NT2/D1 (cell line): ENCODE results near the gene CHFR.
A peak's percentile ranks its signal among the peaks of the same experiment; 100 is the strongest.
"Not testable (repeated sequence)": the region's sequence is repeated elsewhere in the genome, so short reads cannot be mapped to it uniquely, and the experiment has no call there.

Experiments used
- DNase-seq: peaks from one replicate; pipeline ENCODE4 v3.0.0-alpha.2; 2011; ENCODE audit warnings: low read depth, low spot score
- H3K27me3 ChIP-seq: 2 replicates; pipeline ENCODE4 v1.6.0; 2011; ENCODE audit warnings: mild to moderate bottlenecking; ENCODE audit not compliant: insufficient read length, insufficient read depth
- H3K36me3 ChIP-seq: 2 replicates; pipeline ENCODE4 v1.6.1; 2011; ENCODE audit warnings: mild to moderate bottlenecking, low read length, mixed read lengths; ENCODE audit not compliant: insufficient read depth, insufficient read length
- H3K4me1 ChIP-seq: 2 replicates; pipeline ENCODE4 v1.5.1; 2011; ENCODE audit not compliant: insufficient read depth, insufficient read length
- H3K4me3 ChIP-seq: 2 replicates; pipeline ENCODE4 v1.5.1; 2011; ENCODE audit warnings: low read depth; ENCODE audit not compliant: insufficient read length
- H3K9ac ChIP-seq: 2 replicates; pipeline ENCODE4 v1.6.0; 2011; ENCODE audit warnings: low read depth; ENCODE audit not compliant: insufficient read length
- H3K9me3 ChIP-seq: 2 replicates; pipeline ENCODE4 v1.5.1; 2011; ENCODE audit warnings: mild to moderate bottlenecking, low read length; ENCODE audit not compliant: insufficient read depth
- SUZ12 ChIP-seq: IDR thresholded peaks from 2 replicates; pipeline ENCODE4 v1.6.1; 2011; ENCODE audit not compliant: insufficient read length, insufficient read depth; ENCODE audit errors: extremely low read depth
- YY1 ChIP-seq: IDR thresholded peaks from 2 replicates; pipeline ENCODE4 v1.6.1; 2011; ENCODE audit not compliant: insufficient read length, insufficient read depth
- ZNF274 ChIP-seq: IDR thresholded peaks from 2 replicates; pipeline ENCODE4 v1.6.1; 2011; ENCODE audit warnings: mild to moderate bottlenecking, low read depth, low read length

CHFR gene

GRCh38 chr12:132856581-132856980 lies 30.8 kb downstream of the CHFR start:
- no peak for DNase-seq
- no peak overlapping the region for H3K9ac ChIP-seq
- peaks cover 89% of the 10 kb centered on the region for H3K36me3 ChIP-seq
- H3K4me1 ChIP-seq, result peaks cover 3% of the 10 kb centered on the region
- H3K27me3 ChIP-seq, result no peaks in the 10 kb centered on the region
- TF ChIP-seq YY1 (no peak), ZNF274 (no peak), SUZ12 (no peak)
- no peak overlapping the region for H3K4me3 ChIP-seq
- H3K9me3 ChIP-seq, result no peaks in the 10 kb centered on the region

- not testable (repeated sequence) for H3K27me3 ChIP-seq, H3K9ac ChIP-seq, H3K4me3 ChIP-seq, H3K4me1 ChIP-seq, DNase-seq, H3K9me3 ChIP-seq
- H3K36me3 ChIP-seq, result peaks cover 90% of the 10 kb centered on the region
Observed at GRCh38 chr12:132855211-132855610, 32.2 kb downstream of the CHFR start.

GRCh38 chr12:132853285-132854092 lies 33.9 kb downstream of the CHFR start:
- Histone ChIP-seq H3K9ac (no peak overlapping the region), H3K4me1 (peaks cover 6% of the 10 kb centered on the region), H3K9me3 (no peaks in the 10 kb centered on the region), H3K27me3 (no peaks in the 10 kb centered on the region), H3K4me3 (no peak overlapping the region), H3K36me3 (peaks cover 82% of the 10 kb centered on the region)
- no peak for DNase-seq
- no peak for TF ChIP-seq SUZ12
- TF ChIP-seq YY1, result no peak
- no peak for TF ChIP-seq ZNF274

GRCh38 chr12:132852496-132852895 lies 34.9 kb downstream of the CHFR start:
- Histone ChIP-seq H3K4me1 (peaks cover 11% of the 10 kb centered on the region), H3K9ac (no peak overlapping the region), H3K9me3 (no peaks in the 10 kb centered on the region), H3K4me3 (no peak overlapping the region), H3K27me3 (no peaks in the 10 kb centered on the region), H3K36me3 (peaks cover 83% of the 10 kb centered on the region)
- TF ChIP-seq YY1 (no peak), SUZ12 (no peak), ZNF274 (no peak)
- no peak for DNase-seq

- no peak overlapping the region for H3K4me3 ChIP-seq
- no peaks in the 10 kb centered on the region for H3K27me3 ChIP-seq
- peaks cover 83% of the 10 kb centered on the region for H3K36me3 ChIP-seq
- DNase-seq, result no peak
- no peaks in the 10 kb centered on the region for H3K9me3 ChIP-seq
- H3K9ac ChIP-seq, result no peak overlapping the region
- H3K4me1 ChIP-seq, result peaks cover 14% of the 10 kb centered on the region
- TF ChIP-seq ZNF274, result no peak
- TF ChIP-seq SUZ12, result no peak
- TF ChIP-seq YY1, result no peak
Observed at GRCh38 chr12:132851465-132851864, 35.9 kb downstream of the CHFR start.

- H3K9ac ChIP-seq, result no peak overlapping the region
- H3K4me3 ChIP-seq, result no peak overlapping the region
- no peaks in the 10 kb centered on the region for H3K27me3 ChIP-seq
- H3K36me3 ChIP-seq, result peaks cover 80% of the 10 kb centered on the region
- H3K9me3 ChIP-seq, result no peaks in the 10 kb centered on the region
- TF ChIP-seq YY1, result no peak
- no peak for TF ChIP-seq SUZ12
- no peak for TF ChIP-seq ZNF274
- no peak for DNase-seq
- peaks cover 14% of the 10 kb centered on the region for H3K4me1 ChIP-seq
Observed at GRCh38 chr12:132850291-132850690, 37.1 kb downstream of the CHFR start.

- Histone ChIP-seq H3K36me3 (peaks cover 73% of the 10 kb centered on the region), H3K9ac (peak overlapping the region; percentile 3), H3K27me3 (no peaks in the 10 kb centered on the region), H3K4me1 (peaks cover 13% of the 10 kb centered on the region), H3K9me3 (no peaks in the 10 kb centered on the region), H3K4me3 (no peak overlapping the region)
- no peak for DNase-seq
- no peak for TF ChIP-seq SUZ12
- TF ChIP-seq ZNF274, result no peak
- no peak for TF ChIP-seq YY1
Observed at GRCh38 chr12:132848521-132848920, 38.9 kb downstream of the CHFR start.

- Histone ChIP-seq H3K4me1 (peaks cover 11% of the 10 kb centered on the region), H3K27me3 (no peaks in the 10 kb centered on the region), H3K36me3 (peaks cover 72% of the 10 kb centered on the region), H3K9me3 (no peaks in the 10 kb centered on the region), H3K4me3 (no peak overlapping the region), H3K9ac (no peak overlapping the region)
- TF ChIP-seq ZNF274, result no peak
- no peak for TF ChIP-seq SUZ12
- no peak for TF ChIP-seq YY1
- peak; percentile 75 for DNase-seq
Observed at GRCh38 chr12:132847363-132848356, 39.7 kb downstream of the CHFR start.

GRCh38 chr12:132844681-132845080 lies 42.7 kb downstream of the CHFR start:
- H3K9me3 ChIP-seq, H3K9ac ChIP-seq, H3K27me3 ChIP-seq, H3K4me3 ChIP-seq, DNase-seq: not testable (repeated sequence)
- peaks cover 78% of the 10 kb centered on the region for H3K36me3 ChIP-seq
- H3K4me1 ChIP-seq, result peaks cover 11% of the 10 kb centered on the region
